IPS DF 4.7 (cell line): Measurements from ENCODE around the gene TBC1D5.

ENCODE experiments used
- DNase-seq: peaks from one replicate; pipeline ENCODE4 v3.0.0-alpha.2; 2013; ENCODE audit warnings: low spot score; ENCODE audit errors: extremely low read depth

The TBC1D5 gene

GRCh38 chr3:17231537-17232261, 510.7 kb downstream of the TBC1D5 start:
- no peak for DNase-seq

GRCh38 chr3:17227472-17227871, 515.0 kb downstream of the TBC1D5 start:
- no peak for DNase-seq

- no peak for DNase-seq
These were observed 520.9 kb downstream of the TBC1D5 start for GRCh38 chr3:17221529-17221928.

GRCh38 chr3:17219593-17219992, 522.8 kb downstream of the TBC1D5 start:
- DNase-seq, result no peak

- DNase-seq, result no peak
These were observed 523.8 kb downstream of the TBC1D5 start for GRCh38 chr3:17218587-17218986.

- DNase-seq, result no peak
These were observed 524.8 kb downstream of the TBC1D5 start for GRCh38 chr3:17217588-17217987.

- DNase-seq, result no peak
These were observed 529.3 kb downstream of the TBC1D5 start for GRCh38 chr3:17213102-17213501.

- DNase-seq, result no peak
These were observed 534.5 kb downstream of the TBC1D5 start for GRCh38 chr3:17207979-17208378.

- no peak for DNase-seq
These were observed 535.4 kb downstream of the TBC1D5 start for GRCh38 chr3:17207019-17207418.

GRCh38 chr3:17204049-17204650, 538.3 kb downstream of the TBC1D5 start:
- no peak for DNase-seq

- DNase-seq, result no peak
These were observed 540.9 kb downstream of the TBC1D5 start for GRCh38 chr3:17201538-17201937.

GRCh38 chr3:17195856-17196604, 546.4 kb downstream of the TBC1D5 start:
- no peak for DNase-seq

GRCh38 chr3:17195192-17195611, 547.2 kb downstream of the TBC1D5 start:
- no peak for DNase-seq

GRCh38 chr3:17194116-17194515, 548.3 kb downstream of the TBC1D5 start:
- no peak for DNase-seq

GRCh38 chr3:17192995-17193394, 549.4 kb downstream of the TBC1D5 start:
- DNase-seq, result no peak

GRCh38 chr3:17190353-17191078, 551.9 kb downstream of the TBC1D5 start:
- DNase-seq, result no peak

GRCh38 chr3:17188378-17188777, 554.1 kb downstream of the TBC1D5 start:
- DNase-seq, result no peak

- DNase-seq, result no peak
These were observed 554.7 kb downstream of the TBC1D5 start for GRCh38 chr3:17187589-17188184.

GRCh38 chr3:17183951-17184550, 558.4 kb downstream of the TBC1D5 start:
- no peak for DNase-seq

GRCh38 chr3:17182166-17182565, 560.3 kb downstream of the TBC1D5 start:
- no peak for DNase-seq

- DNase-seq, result no peak
These were observed 561.0 kb downstream of the TBC1D5 start for GRCh38 chr3:17181413-17181907.
